Breast epithelium (tissue), 4 donors: ENCODE measurements around the gene EXPH5. TPM values are rescaled to one million over a fixed set of nuclear protein-coding genes. Genes with fewer than 3 reads are reported as not detected.
"Not testable (repeated sequence)": the region's sequence is repeated elsewhere in the genome, so short reads cannot be mapped to it uniquely, and the experiment has no call there.

Source experiments
- DNase-seq, 2 donors: peaks; one replicate each; pipeline ENCODE4 v3.0.0-alpha.2; 2019; ENCODE audit warnings: low spot score in 2 of 2
- H3K27ac ChIP-seq, 2 donors: fragments of 200-600 bp; sonication (generic) in 1 of 2; one replicate each; pipeline ENCODE4 v1.5.1; 2016 to 2019; ENCODE audit warnings: mild to moderate bottlenecking in 1 of 2
- H3K27me3 ChIP-seq, 2 donors: fragments of 200-600 bp; sonication (generic) in 1 of 2; one replicate each; pipeline versions ENCODE4 v1.5.1 to v1.6.0; 2017 to 2019; ENCODE audit warnings: control low read depth in 1 of 2, mild to moderate bottlenecking in 1 of 2
- H3K36me3 ChIP-seq: fragments of 200-600 bp; one replicate; pipeline ENCODE4 v1.5.1; 2019
- H3K4me1 ChIP-seq, 2 donors: fragments of 200-600 bp; sonication (generic); one replicate each; pipeline ENCODE4 v1.5.1; 2016 to 2019; ENCODE audit warnings: control low read depth in 1 of 2
- H3K4me3 ChIP-seq, 3 donors: fragments of 200-600 bp; sonication (generic); 1 replicate in 2 of 3; 2 replicates in 1 of 3; pipeline ENCODE4 v1.5.1; 2016 to 2019; ENCODE audit warnings: mild to moderate bottlenecking in 3 of 3, moderate library complexity in 2 of 3
- H3K9me3 ChIP-seq, 2 donors: fragments of 200-600 bp; sonication (generic) in 1 of 2; one replicate each; pipeline ENCODE4 v1.5.1; 2016 to 2019; ENCODE audit warnings: control low read depth in 1 of 2
- POLR2A ChIP-seq: fragments of 450-650 bp; IDR thresholded peaks from one replicate; pipeline ENCODE4 v1.6.1; 2016; ENCODE audit warnings: antibody characterized with exemption, mild to moderate bottlenecking, moderate library complexity
- POLR2AphosphoS5 ChIP-seq, 3 donors: sonication (generic); formaldehyde crosslinking; IDR thresholded peaks; one replicate each; pipeline ENCODE4 v1.6.1; 2017; ENCODE audit warnings: antibody characterized with exemption in 3 of 3
- intact Hi-C: fragments of 100-400 bp; cut with DNase I; formaldehyde crosslinking; loops from one replicate; pipeline ENCODE4 v1.15.1; 2023; ENCODE audit warnings: low total_unique reads
- total RNA-seq, 3 donors: library from RNA; depleted of rRNA; stranded (reverse); fragments of >200 nt; gene quantifications; one replicate each; pipeline ENCODE4 v1.1.0, GENCODE V29; 2016
- TF ChIP-seq, protein P1 (sequence below), 3 donors: fragments of 450-650 bp; IDR thresholded peaks; one replicate each; pipeline ENCODE4 v1.5.1; 2016 to 2017; ENCODE audit warnings: antibody characterized with exemption in 3 of 3, mild to moderate bottlenecking in 3 of 3, moderate library complexity in 3 of 3

EXPH5 gene, protein sequence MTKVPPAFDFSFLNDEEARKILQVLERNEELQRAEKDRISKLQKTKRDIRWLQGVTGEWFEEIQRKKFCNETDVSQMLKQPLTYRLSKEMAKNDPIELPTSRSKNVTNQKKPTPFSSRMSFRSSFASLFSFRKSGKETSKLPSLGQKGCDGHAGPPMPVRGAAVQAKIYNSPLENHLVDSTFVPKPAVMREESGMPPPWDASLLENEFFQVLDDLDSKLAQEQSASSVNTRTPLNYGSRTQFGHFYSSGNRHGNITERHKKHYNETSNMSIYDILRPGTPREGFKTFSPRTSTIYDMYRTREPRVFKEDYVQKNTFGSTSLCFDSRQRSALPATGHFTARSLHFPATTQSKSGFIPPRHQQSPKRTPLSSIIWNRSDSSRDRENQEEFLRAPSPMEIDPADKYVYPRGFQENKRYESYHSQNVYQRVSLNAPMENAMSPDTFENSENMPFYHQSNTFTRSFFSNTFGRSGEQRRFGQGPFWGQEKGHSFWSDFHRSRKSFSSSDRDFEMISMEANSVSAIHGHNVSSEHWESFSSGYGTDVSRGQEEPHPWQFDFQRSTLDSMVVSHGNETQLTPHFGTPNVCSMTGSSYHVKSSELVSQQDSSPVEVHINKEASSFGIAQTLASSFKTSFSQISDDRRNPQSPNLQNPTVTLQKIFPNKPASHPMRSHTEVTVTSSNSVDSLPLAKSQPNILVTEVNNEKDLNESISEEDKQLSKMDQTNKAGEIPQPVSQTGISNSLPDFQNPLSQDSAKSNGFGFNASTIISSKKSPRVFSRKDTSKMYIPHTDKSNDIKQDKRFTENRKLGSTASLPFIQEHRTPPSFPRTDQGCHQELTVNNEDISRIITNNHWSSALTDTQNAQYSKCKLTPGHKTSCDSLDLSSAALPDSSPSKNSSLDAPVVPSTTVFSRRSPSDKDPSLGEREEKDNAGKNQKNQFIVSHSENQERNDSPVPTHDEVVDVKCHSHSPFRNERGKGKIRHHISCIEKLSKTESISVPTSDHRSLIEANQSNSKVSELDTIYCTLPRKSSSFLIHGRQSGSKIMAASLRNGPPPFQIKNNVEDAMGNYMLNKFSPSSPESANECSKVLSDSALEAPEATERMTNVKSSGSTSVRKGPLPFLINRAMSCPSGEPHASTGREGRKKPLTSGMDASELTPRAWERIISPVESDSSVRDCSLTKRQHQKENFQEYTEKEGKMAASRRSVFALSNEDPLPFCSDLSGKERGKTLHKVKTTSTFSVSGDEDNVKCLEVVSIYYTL (N-terminal part only)
- 10 to 100 TPM in 1 of 3 donors, 1 to 10 TPM in 2; 3.2 to 16.8 (median 8.8) TPM for total RNA-seq

DNA sequence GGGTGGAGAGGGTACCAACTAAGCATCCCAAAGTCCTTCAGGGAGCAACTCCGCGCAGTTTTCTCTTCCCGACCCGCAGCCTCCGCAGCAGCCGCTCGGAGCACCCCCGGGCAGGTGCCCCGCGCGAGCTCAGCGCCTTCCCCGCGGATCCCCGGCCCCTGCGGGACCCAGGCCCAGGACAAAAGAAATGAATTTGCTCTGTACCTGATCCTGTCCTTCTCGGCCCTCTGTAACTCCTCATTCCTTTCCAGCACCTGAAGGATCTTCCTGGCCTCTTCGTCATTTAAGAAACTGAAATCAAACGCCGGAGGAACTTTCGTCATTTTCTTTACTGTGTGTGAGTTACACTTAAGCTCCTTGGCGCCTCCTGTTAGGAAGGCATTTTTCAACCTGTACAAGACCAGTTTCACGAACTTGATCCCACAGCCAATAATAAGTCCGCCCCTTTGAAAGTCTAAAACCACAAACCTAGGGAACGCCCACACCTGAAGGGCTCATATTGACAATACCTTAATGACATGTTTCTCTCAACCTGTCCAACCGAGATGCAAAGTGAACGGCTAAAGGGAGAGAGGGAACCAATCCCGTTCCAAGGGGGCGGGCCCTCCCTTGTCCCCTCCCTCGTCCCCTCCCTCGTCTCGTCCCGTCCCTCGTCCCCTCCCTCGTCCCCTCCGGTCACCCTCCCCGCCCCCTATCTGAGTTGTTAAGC is at the start of gene EXPH5:
Gene EXPH5 (minus strand): TSS at position 555 of the 709 bp plus-strand sequence. CDS start 232 bp downstream, at position 323.
- TF ChIP-seq, protein P1, sequence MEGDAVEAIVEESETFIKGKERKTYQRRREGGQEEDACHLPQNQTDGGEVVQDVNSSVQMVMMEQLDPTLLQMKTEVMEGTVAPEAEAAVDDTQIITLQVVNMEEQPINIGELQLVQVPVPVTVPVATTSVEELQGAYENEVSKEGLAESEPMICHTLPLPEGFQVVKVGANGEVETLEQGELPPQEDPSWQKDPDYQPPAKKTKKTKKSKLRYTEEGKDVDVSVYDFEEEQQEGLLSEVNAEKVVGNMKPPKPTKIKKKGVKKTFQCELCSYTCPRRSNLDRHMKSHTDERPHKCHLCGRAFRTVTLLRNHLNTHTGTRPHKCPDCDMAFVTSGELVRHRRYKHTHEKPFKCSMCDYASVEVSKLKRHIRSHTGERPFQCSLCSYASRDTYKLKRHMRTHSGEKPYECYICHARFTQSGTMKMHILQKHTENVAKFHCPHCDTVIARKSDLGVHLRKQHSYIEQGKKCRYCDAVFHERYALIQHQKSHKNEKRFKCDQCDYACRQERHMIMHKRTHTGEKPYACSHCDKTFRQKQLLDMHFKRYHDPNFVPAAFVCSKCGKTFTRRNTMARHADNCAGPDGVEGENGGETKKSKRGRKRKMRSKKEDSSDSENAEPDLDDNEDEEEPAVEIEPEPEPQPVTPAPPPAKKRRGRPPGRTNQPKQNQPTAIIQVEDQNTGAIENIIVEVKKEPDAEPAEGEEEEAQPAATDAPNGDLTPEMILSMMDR (IDR thresholded peaks at IDR 0.05) = no peak
- TF ChIP-seq POLR2AphosphoS5 (IDR thresholded peaks at IDR 0.05) = peak in 2 of 3 donors; percentile 63 to 83
- peak; percentile 58 for TF ChIP-seq POLR2A
- DNase-seq = peak; percentile 96 to 97
- no peaks in the 10 kb centered on the region for H3K36me3 ChIP-seq
- H3K4me3 ChIP-seq = peak within 1 kb of the TSS; percentile 64 to 85 (median 74)
- H3K9me3 ChIP-seq = no peaks in the 10 kb centered on the region
- intact Hi-C loops = no loop called here
- no peaks in the 10 kb centered on the region for H3K27me3 ChIP-seq
- peak within 1 kb of the TSS; percentile 93 to 95 for H3K27ac ChIP-seq
- H3K4me1 ChIP-seq = no peaks in the 10 kb centered on the region

DNA sequence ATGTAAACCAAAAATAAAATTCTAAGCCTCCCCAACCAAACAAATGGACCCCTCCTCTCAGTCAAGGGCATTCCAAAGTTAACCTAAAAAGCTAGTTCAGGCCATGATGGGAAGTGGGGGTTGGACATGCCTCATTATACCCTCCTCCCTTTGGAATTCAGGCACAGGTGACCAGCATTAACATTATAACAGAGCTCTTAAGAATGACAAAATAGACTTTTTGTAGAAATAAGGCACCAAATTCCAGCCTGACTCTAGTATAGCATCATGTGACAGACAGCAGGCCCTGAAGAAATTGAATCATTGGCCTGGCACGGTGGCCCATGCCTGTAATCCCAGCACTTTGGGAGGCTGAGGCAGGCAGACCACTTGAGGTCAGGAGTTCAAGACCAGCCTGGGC is 48.2 kb upstream of the EXPH5 start:
- H3K9me3 ChIP-seq, intact Hi-C loops, H3K27ac ChIP-seq, DNase-seq, H3K4me3 ChIP-seq, H3K27me3 ChIP-seq, H3K36me3 ChIP-seq, H3K4me1 ChIP-seq: not testable (repeated sequence)

DNA sequence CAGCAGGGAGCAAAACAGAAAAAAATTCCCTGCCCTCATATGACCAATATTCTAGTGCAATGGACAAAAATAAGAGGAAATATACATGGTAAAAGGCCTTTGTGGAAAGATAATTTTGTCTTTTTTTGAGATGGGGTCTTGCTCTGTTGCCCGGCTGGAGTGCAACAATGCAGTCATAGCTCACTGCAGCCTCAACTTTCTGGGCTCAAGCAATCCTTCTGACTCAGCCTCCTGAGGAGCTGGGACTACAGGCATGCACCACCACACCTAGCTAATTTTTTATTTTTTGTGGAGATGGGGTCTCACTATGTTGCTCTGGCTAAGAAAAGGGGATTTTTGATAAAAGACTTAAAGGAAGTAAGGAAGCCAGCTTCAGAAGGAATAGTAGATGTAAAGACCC is 45.6 kb upstream of the EXPH5 start:
- no peaks in the 10 kb centered on the region for H3K9me3 ChIP-seq
- H3K27ac ChIP-seq = no peak overlapping the region
- TF ChIP-seq POLR2A (no peak), POLR2AphosphoS5 (IDR thresholded peaks at IDR 0.05) (no peak)
- TF ChIP-seq, protein P1 (IDR thresholded peaks at IDR 0.05) = no peak
- H3K27me3 ChIP-seq = no peaks in the 10 kb centered on the region
- H3K4me1 ChIP-seq = no peaks in the 10 kb centered on the region
- no peak for DNase-seq
- H3K4me3 ChIP-seq = no peak overlapping the region
- intact Hi-C loops = no loop called here
- no peaks in the 10 kb centered on the region for H3K36me3 ChIP-seq

DNA sequence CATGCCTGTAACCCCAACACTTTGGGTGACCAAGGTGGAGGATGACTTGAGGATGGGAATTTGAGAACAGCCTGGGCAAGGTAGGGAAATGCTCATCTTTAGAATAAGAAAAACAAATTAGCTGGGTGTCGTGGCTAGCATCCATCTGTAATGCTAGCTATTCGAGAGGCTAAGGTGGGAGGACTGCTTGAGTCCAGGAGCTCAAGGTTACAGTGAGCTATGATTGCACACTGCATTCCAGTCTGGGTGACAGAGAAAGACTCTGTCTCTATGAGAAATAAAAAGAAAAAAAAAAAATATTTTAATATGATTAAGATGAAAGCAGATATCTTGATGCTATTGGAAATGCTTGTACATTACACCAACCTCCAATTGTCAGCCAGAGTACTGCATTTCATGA is 42.7 kb upstream of the EXPH5 start:
- intact Hi-C loops = no loop called here
- TF ChIP-seq POLR2A = no peak
- no peak for TF ChIP-seq POLR2AphosphoS5 (IDR thresholded peaks at IDR 0.05)
- TF ChIP-seq, protein P1 (IDR thresholded peaks at IDR 0.05) = no peak
- no peaks in the 10 kb centered on the region for H3K36me3 ChIP-seq
- H3K4me3 ChIP-seq = no peak overlapping the region
- no peaks in the 10 kb centered on the region for H3K27me3 ChIP-seq
- no peaks in the 10 kb centered on the region for H3K4me1 ChIP-seq
- DNase-seq = no peak
- H3K9me3 ChIP-seq = no peaks in the 10 kb centered on the region
- H3K27ac ChIP-seq = no peak overlapping the region

DNA sequence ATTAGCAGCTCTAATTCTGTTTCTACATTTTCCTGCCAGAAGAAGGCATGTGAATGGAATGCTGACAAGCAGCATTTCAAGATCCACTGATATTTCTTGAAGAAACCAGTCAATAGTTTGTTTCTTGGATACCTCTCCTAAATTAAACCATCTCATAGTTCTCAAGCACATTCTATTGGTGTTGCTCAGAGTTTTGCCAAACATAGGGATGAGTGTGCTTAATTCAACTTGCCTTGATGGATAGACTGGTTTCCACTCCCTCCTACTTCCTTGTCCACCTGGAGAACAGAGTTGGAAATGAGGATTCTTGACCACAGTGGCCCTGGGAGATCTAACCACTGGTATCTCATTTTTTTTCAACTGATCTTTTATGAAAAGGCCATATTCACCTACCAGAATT is 41.5 kb upstream of the EXPH5 start:
- intact Hi-C loops = no loop called here

More for the DNA sequence above, 41.5 kb upstream of the EXPH5 start:
- Histone ChIP-seq H3K36me3 (no peaks in the 10 kb centered on the region), H3K9me3 (no peaks in the 10 kb centered on the region), H3K27me3 (no peaks in the 10 kb centered on the region), H3K27ac (peak overlapping the region; percentile 4 to 27), H3K4me1 (no peaks in the 10 kb centered on the region), H3K4me3 (no peak overlapping the region)
- no peak for DNase-seq
- TF ChIP-seq POLR2AphosphoS5 (IDR thresholded peaks at IDR 0.05) (peak in 1 of 3 donors; percentile 36), POLR2A (no peak)
- TF ChIP-seq, protein P1 (IDR thresholded peaks at IDR 0.05) = no peak
